Skin epidermis (tissue), 12 donors: ENCODE results near the gene ASB6.

ENCODE experiments used
- H3K27ac ChIP-seq, 21 experiments: fragments of 200-600 bp; sonication (generic) in 11 of 21; one replicate each; pipeline ENCODE4 v1.5.0; 2020; ENCODE audit warnings: mild to moderate bottlenecking in 3 of 21, inconsistent platforms in 2 of 21, moderate library complexity in 2 of 21
- H3K4me3 ChIP-seq, 7 experiments: fragments of 200-600 bp; sonication (generic) in 2 of 7; one replicate each; pipeline ENCODE4 v1.5.0; 2020; ENCODE audit warnings: inconsistent platforms in 2 of 7, mild to moderate bottlenecking in 2 of 7, moderate library complexity in 1 of 7

Gene ASB6

GRCh38 chr9:129631674-129632129 lies 10.2 kb downstream of the ASB6 start:
- Histone ChIP-seq H3K27ac (peak overlapping the region in 6 of 21 experiments; percentile 20 to 29 (median 25)), H3K4me3 (no peak overlapping the region)

- Histone ChIP-seq H3K4me3 (no peak overlapping the region), H3K27ac (peak overlapping the region in 6 of 21 experiments; percentile 20 to 29 (median 25))
These were observed 10.8 kb downstream of the ASB6 start for GRCh38 chr9:129630967-129631673.

- H3K27ac ChIP-seq: no peak overlapping the region
- no peak overlapping the region for H3K4me3 ChIP-seq
These were observed 12.6 kb downstream of the ASB6 start for GRCh38 chr9:129629251-129629820.

GRCh38 chr9:129628709-129629108 lies 13.2 kb downstream of the ASB6 start:
- no peak overlapping the region for H3K4me3 ChIP-seq
- peak overlapping the region in 1 of 21 experiments; percentile 35 for H3K27ac ChIP-seq

- peak overlapping the region in 5 of 7 experiments; percentile 68 to 86 (median 75) for H3K4me3 ChIP-seq
- H3K27ac ChIP-seq: peak overlapping the region in 16 of 21 experiments; percentile 4 to 98 (median 89)
These were observed 14.2 kb downstream of the ASB6 start for GRCh38 chr9:129627556-129628440.

GRCh38 chr9:129626625-129627284 lies 15.2 kb downstream of the ASB6 start:
- Histone ChIP-seq H3K4me3 (peak overlapping the region; percentile 68 to 86 (median 70)), H3K27ac (peak overlapping the region; percentile 27 to 98 (median 89))

- peak within 1 kb of the TSS; percentile 68 to 86 (median 70) for H3K4me3 ChIP-seq
These were observed 15.8 kb downstream of the ASB6 start, which contains the start of gene NTMT1 for GRCh38 chr9:129626079-129626624. NTMT1 (plus strand) TSS chr9:129626163; CDS start chr9:129632704, 6,541 bp downstream.

GRCh38 chr9:129624947-129625346 lies 17.0 kb downstream of the ASB6 start:
- H3K4me3 ChIP-seq: peak overlapping the region in 2 of 7 experiments; percentile 12 to 69
- H3K27ac ChIP-seq: peak overlapping the region in 9 of 21 experiments; percentile 6 to 94 (median 87)

More at GRCh38 chr9:129626079-129626624, 15.8 kb downstream of the ASB6 start, which contains the start of gene NTMT1:
- H3K27ac ChIP-seq: peak within 1 kb of the TSS; percentile 27 to 98 (median 89)

GRCh38 chr9:129624168-129624759 lies 17.7 kb downstream of the ASB6 start:
- Histone ChIP-seq H3K4me3 (no peak overlapping the region), H3K27ac (peak overlapping the region in 3 of 21 experiments; percentile 6 to 28 (median 14))

GRCh38 chr9:129623331-129623730 lies 18.6 kb downstream of the ASB6 start:
- H3K27ac ChIP-seq: no peak overlapping the region
- H3K4me3 ChIP-seq: no peak overlapping the region

- H3K4me3 ChIP-seq: peak within 1 kb of the TSS; percentile 27 to 60 (median 37)
- peak within 1 kb of the TSS in 15 of 21 experiments; percentile 12 to 73 (median 44) for H3K27ac ChIP-seq
These were observed 21.2 kb downstream of the ASB6 start, which contains the start of gene C9orf50 for GRCh38 chr9:129620669-129621295. C9orf50 (minus strand) TSS chr9:129621101; CDS start chr9:129620574, 527 bp downstream.

- Histone ChIP-seq H3K4me3 (peak overlapping the region; percentile 27 to 60 (median 37)), H3K27ac (peak overlapping the region in 15 of 21 experiments; percentile 12 to 73 (median 44))
These were observed 21.9 kb downstream of the ASB6 start for GRCh38 chr9:129619787-129620668.

GRCh38 chr9:129617167-129617566 lies 24.8 kb downstream of the ASB6 start:
- Histone ChIP-seq H3K27ac (no peak overlapping the region), H3K4me3 (no peak overlapping the region)

GRCh38 chr9:129615407-129616285 lies 26.3 kb downstream of the ASB6 start:
- no peak overlapping the region for H3K4me3 ChIP-seq
- no peak overlapping the region for H3K27ac ChIP-seq

- no peak overlapping the region for H3K4me3 ChIP-seq
- H3K27ac ChIP-seq: no peak overlapping the region
These were observed 27.0 kb downstream of the ASB6 start for GRCh38 chr9:129614932-129615331.
